Keratinocyte (primary cell): ENCODE data around the gene SYT12. TPM values are rescaled to one million over a fixed set of nuclear protein-coding genes. Genes with fewer than 3 reads are reported as not detected.

ENCODE experiments used
- DNase-seq: peaks from one replicate; pipeline ENCODE4 v3.0.0-alpha.2; 2011; ENCODE audit warnings: low read depth, missing footprints, low spot score
- FAIRE-seq: peaks from 2 replicates; lab custom pipeline; 2011; peaks lifted over from hg19 to GRCh38; lab: Jason Lieb, UNC
- H2AFZ ChIP-seq: 2 replicates; pipeline ENCODE4 v1.6.0; 2012; ENCODE audit warnings: low read length, control low read depth, inconsistent platforms; ENCODE audit not compliant: control insufficient read depth
- H3K27ac ChIP-seq: 2 replicates; pipeline ENCODE4 v1.5.1; 2011; ENCODE audit warnings: low read length; ENCODE audit not compliant: control insufficient read depth, insufficient read depth
- H3K27me3 ChIP-seq: 3 replicates; pipeline ENCODE4 v1.6.0; 2011; ENCODE audit warnings: low read length; ENCODE audit not compliant: control insufficient read depth, insufficient read depth; ENCODE audit errors: extremely low read depth
- H3K36me3 ChIP-seq, 2 experiments: 2 replicates in 1 of 2; 3 replicates in 1 of 2; pipeline ENCODE4 v1.5.1; 2011; ENCODE audit warnings: low read length in 2 of 2, mild to moderate bottlenecking in 1 of 2; ENCODE audit not compliant: control insufficient read depth in 2 of 2, insufficient read depth in 2 of 2; ENCODE audit errors: extremely low read depth in 1 of 2
- H3K4me1 ChIP-seq: 3 replicates; pipeline ENCODE4 v1.5.1; 2011; ENCODE audit warnings: low read length; ENCODE audit not compliant: control insufficient read depth, insufficient read depth; ENCODE audit errors: extremely low read depth
- H3K4me2 ChIP-seq: 3 replicates; pipeline ENCODE4 v1.6.0; 2011; ENCODE audit warnings: low read depth, low read length; ENCODE audit not compliant: control insufficient read depth, insufficient read depth; ENCODE audit errors: extremely low read depth
- H3K4me3 ChIP-seq, 3 experiments: fragments of 200-600 bp in 1 of 3; sonication (generic) in 1 of 3; 2 replicates in 2 of 3; 3 replicates in 1 of 3; pipeline ENCODE4 v1.5.1; 2011 to 2016; ENCODE audit warnings: low read length in 3 of 3, mild to moderate bottlenecking in 3 of 3, control low read depth in 2 of 3, inconsistent platforms in 1 of 3, low read depth in 1 of 3, mixed read lengths in 1 of 3, mixed run types in 1 of 3, moderate library complexity in 1 of 3; ENCODE audit not compliant: control insufficient read depth in 2 of 3, insufficient read depth in 2 of 3; ENCODE audit errors: extremely low read depth in 1 of 3
- H3K79me2 ChIP-seq: 2 replicates; pipeline ENCODE4 v1.6.0; 2012; ENCODE audit warnings: low read length; ENCODE audit not compliant: control insufficient read depth, insufficient read depth
- H3K9ac ChIP-seq: 3 replicates; pipeline ENCODE4 v1.6.0; 2011; ENCODE audit warnings: low read length; ENCODE audit not compliant: control insufficient read depth, insufficient read depth; ENCODE audit errors: extremely low read depth
- H3K9me1 ChIP-seq: 3 replicates; pipeline ENCODE4 v1.6.0; 2011; ENCODE audit warnings: low read length; ENCODE audit not compliant: control insufficient read depth, insufficient read depth; ENCODE audit errors: extremely low read depth
- H3K9me3 ChIP-seq: 2 replicates; pipeline ENCODE4 v1.5.1; 2012; ENCODE audit warnings: low read depth, low read length; ENCODE audit not compliant: control insufficient read depth
- H4K20me1 ChIP-seq: 3 replicates; pipeline ENCODE4 v1.6.0; 2011; ENCODE audit warnings: low read length; ENCODE audit not compliant: control insufficient read depth, insufficient read depth; ENCODE audit errors: extremely low read depth
- EZH2 ChIP-seq: IDR thresholded peaks from one replicate; pipeline ENCODE4 v1.6.1; 2012; ENCODE audit warnings: inconsistent platforms, mild to moderate bottlenecking, low read length, moderate library complexity
- dilution Hi-C: fragments of 300-500 bp; cut with MboI; formaldehyde crosslinking; loops from one replicate; pipeline ENCODE4 v1.7.0; 2020; ENCODE audit warnings: low sequenced_read_pairs; ENCODE audit not compliant: extremely low pct_ligation_motif_present
- polyA plus RNA-seq, 5 experiments: library from polyadenylated mRNA; depleted of rRNA in 3 of 5; stranded (reverse) in 3 of 5; stranded (forward) in 1 of 5; unstranded in 1 of 5; fragments of >200 nt; gene quantifications; 1 replicate in 1 of 5; 2 replicates in 3 of 5; 3 replicates in 1 of 5; pipeline versions ENCODE4 v1.2.1 to v1.2.3, GENCODE V29; 2011 to 2012; ENCODE audit warnings: missing spikeins in 2 of 5, low read depth in 1 of 5, low replicate concordance in 1 of 5
- TF ChIP-seq, protein P1 (sequence below), 3 experiments: IDR thresholded peaks in 1 of 3; conservative IDR thresholded peaks in 1 of 3; optimal IDR thresholded peaks in 1 of 3; 2 replicates in 2 of 3; 3 replicates in 1 of 3; pipeline versions ENCODE3 to v1.5.1; 2011; ENCODE audit warnings: low read length in 3 of 3, mild to moderate bottlenecking in 3 of 3, moderate library complexity in 2 of 3, control low read depth in 1 of 3, inconsistent platforms in 1 of 3; ENCODE audit not compliant: insufficient read depth in 2 of 3; ENCODE audit errors: extremely low read depth in 1 of 3

The SYT12 gene
- polyA plus RNA-seq, 1 donor (not counting 4 experiments of a cell fraction or from before 2014, with no cell fraction given), result 0.05 TPM

DNA sequence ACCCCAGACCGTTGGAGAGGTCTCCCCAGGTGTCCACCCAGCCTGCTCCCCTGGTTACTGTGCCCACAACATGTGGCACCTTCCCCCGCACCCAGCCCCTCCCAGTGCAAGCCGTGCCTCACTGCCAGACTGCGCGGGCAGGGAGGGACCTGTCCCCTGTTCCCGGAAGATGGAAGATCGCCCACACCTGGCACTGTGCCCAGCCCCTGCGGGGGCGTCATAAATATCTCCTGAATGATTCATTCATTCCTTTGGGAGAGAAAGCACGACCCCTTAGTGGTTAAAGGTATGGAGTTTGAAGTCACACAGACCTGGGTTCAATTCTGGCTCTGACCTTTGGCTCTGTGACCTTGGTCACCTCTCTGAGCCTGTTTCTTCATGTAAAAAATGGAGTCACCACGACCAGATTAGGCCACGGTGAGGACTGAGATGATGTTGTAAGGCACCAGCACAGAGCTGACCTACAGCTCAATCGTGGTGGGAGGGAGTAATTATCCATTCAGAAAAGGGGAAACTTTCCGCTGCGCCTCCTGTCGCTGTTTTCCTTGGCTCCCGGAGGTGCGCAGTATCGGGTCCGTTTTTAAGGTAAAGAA is 497 bp upstream of the SYT12 start:
- DNase-seq, result peak; percentile 66
- Histone ChIP-seq H4K20me1 (no peaks in the 10 kb centered on the region), H3K27me3 (peaks cover 26% of the 10 kb centered on the region), H3K79me2 (no peaks in the 10 kb centered on the region), H3K36me3 (no peaks in the 10 kb centered on the region), H3K4me1 (peaks cover 27% of the 10 kb centered on the region), H3K4me3 (peak overlapping the region in 2 of 3 experiments; percentile 30 to 50), H3K27ac (no peak overlapping the region), H3K9me1 (no peaks in the 10 kb centered on the region), H3K9me3 (no peaks in the 10 kb centered on the region), H3K9ac (peak overlapping the region; percentile 13), H2AFZ (no peak overlapping the region), H3K4me2 (peak overlapping the region; percentile 87)
- TF ChIP-seq, protein P1, sequence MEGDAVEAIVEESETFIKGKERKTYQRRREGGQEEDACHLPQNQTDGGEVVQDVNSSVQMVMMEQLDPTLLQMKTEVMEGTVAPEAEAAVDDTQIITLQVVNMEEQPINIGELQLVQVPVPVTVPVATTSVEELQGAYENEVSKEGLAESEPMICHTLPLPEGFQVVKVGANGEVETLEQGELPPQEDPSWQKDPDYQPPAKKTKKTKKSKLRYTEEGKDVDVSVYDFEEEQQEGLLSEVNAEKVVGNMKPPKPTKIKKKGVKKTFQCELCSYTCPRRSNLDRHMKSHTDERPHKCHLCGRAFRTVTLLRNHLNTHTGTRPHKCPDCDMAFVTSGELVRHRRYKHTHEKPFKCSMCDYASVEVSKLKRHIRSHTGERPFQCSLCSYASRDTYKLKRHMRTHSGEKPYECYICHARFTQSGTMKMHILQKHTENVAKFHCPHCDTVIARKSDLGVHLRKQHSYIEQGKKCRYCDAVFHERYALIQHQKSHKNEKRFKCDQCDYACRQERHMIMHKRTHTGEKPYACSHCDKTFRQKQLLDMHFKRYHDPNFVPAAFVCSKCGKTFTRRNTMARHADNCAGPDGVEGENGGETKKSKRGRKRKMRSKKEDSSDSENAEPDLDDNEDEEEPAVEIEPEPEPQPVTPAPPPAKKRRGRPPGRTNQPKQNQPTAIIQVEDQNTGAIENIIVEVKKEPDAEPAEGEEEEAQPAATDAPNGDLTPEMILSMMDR (optimal IDR thresholded peaks at IDR 0.05 in 1 of 3, IDR thresholded peaks at IDR 0.05 in 1 of 3, conservative IDR thresholded peaks at IDR 0.05 in 1 of 3; ENCODE audit: extremely low read depth in 1 of 3, insufficient read depth in 2 of 3, low read length in 3 of 3), result no peak
- TF ChIP-seq EZH2, result no peak
- FAIRE-seq, result peak; percentile 68
- dilution Hi-C loops, result no loop called here

DNA sequence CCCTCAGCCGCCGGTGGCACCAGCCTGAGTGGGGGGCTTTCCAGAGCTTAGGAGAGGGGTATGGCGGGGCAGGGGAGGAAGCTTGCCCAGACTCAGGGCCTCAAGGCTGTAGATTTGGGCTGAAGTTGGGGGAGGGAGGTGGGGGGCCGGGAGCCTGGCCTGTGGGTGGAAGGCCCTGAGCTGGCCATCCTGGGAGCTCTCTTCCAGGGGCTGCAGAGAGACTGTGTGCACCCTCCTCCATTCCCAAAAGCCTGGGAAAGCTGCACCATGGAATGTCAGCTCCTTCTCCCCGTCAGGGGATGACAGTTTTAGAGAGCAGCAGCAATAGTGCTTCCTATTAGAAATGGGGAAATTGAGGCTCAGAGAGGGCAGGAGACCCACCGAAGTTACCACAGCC is 1.0 kb downstream of the SYT12 start:
- no peak overlapping the region for H2AFZ ChIP-seq
- peaks cover 37% of the 10 kb centered on the region for H3K4me1 ChIP-seq
- H3K9me1 ChIP-seq, result no peaks in the 10 kb centered on the region
- H3K79me2 ChIP-seq, result no peaks in the 10 kb centered on the region
- peak overlapping the region; percentile 87 for H3K4me2 ChIP-seq
- H3K36me3 ChIP-seq, result no peaks in the 10 kb centered on the region
- H3K9me3 ChIP-seq, result no peaks in the 10 kb centered on the region
- H3K27me3 ChIP-seq, result peaks cover 26% of the 10 kb centered on the region
- DNase-seq, result no peak
- dilution Hi-C loops, result no loop called here
- no peak for FAIRE-seq
- no peaks in the 10 kb centered on the region for H4K20me1 ChIP-seq
- no peak overlapping the region for H3K4me3 ChIP-seq
- no peak overlapping the region for H3K27ac ChIP-seq
- TF ChIP-seq, protein P1 (optimal IDR thresholded peaks at IDR 0.05 in 1 of 3, IDR thresholded peaks at IDR 0.05 in 1 of 3, conservative IDR thresholded peaks at IDR 0.05 in 1 of 3; ENCODE audit: extremely low read depth in 1 of 3, insufficient read depth in 2 of 3, low read length in 3 of 3), result no peak
- TF ChIP-seq EZH2, result peak; percentile 6
- H3K9ac ChIP-seq, result no peak overlapping the region
